HUES6 (cell line): ENCODE results near the gene ARHGEF7.

ENCODE experiments used
- H3K27ac ChIP-seq: 2 replicates; pipeline ENCODE4 v1.7.0; 2013; ENCODE audit warnings: low read depth, mild to moderate bottlenecking, low read length, inconsistent platforms
- H3K27me3 ChIP-seq: 2 replicates; pipeline ENCODE4 v1.6.1; 2013; ENCODE audit warnings: low read length; ENCODE audit not compliant: control insufficient read depth, insufficient read depth
- H3K36me3 ChIP-seq: 2 replicates; pipeline ENCODE4 v1.6.1; 2013; ENCODE audit warnings: low read length; ENCODE audit not compliant: control insufficient read depth, insufficient read depth
- H3K4me1 ChIP-seq: 2 replicates; pipeline ENCODE4 v1.6.1; 2013; ENCODE audit warnings: low read length; ENCODE audit not compliant: control insufficient read depth, insufficient read depth
- H3K4me3 ChIP-seq: 2 replicates; pipeline ENCODE4 v1.5.1; 2013; ENCODE audit warnings: low read depth, low read length
- H3K9ac ChIP-seq: one replicate; pipeline ENCODE4 v1.6.1; 2013; ENCODE audit warnings: mild to moderate bottlenecking, low read length
- H3K9me3 ChIP-seq: 2 replicates; pipeline ENCODE4 v1.6.1; 2013; ENCODE audit warnings: low read depth, low read length; ENCODE audit not compliant: control insufficient read depth, insufficient read depth

Gene ARHGEF7

GRCh38 chr13:111132948-111133347 is 17.8 kb downstream of the ARHGEF7 start:
- Histone ChIP-seq H3K4me1 (no peaks in the 10 kb centered on the region), H3K36me3 (no peaks in the 10 kb centered on the region), H3K4me3 (no peak overlapping the region), H3K27ac (no peak overlapping the region), H3K9ac (no peak overlapping the region), H3K9me3 (no peaks in the 10 kb centered on the region), H3K27me3 (0 out of 2 replicates have a peak, but pooled peaks cover 3% of the 10 kb centered on the region)

DNA sequence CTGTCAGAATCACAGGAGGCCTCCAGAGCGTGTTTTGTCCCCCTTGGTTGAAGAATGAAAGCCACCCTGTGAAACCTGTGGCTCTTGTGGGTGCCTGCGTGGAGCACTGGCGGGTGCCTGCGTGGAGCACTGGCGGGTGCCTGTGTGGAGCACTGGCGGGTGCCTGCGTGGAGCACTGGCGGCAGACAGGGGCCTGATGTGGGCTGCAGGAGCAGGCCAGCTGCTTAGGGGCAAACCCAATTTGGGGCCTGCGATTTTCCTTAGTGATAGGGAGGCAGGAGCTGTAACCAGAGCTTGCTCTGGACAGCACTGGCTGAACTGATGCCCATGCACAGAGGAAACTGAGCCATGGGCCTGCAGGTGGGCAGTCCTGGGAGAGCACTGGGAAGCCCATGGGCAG is 24.3 kb downstream of the ARHGEF7 start:
- H3K27me3 ChIP-seq, result peaks cover 3% of the 10 kb centered on the region; the same call in 1 of the 2 replicates
- no peak overlapping the region for H3K27ac ChIP-seq
- H3K9me3 ChIP-seq, result no peaks in the 10 kb centered on the region
- no peak overlapping the region for H3K4me3 ChIP-seq
- no peaks in the 10 kb centered on the region for H3K36me3 ChIP-seq
- H3K4me1 ChIP-seq, result no peaks in the 10 kb centered on the region
- no peak overlapping the region for H3K9ac ChIP-seq

DNA sequence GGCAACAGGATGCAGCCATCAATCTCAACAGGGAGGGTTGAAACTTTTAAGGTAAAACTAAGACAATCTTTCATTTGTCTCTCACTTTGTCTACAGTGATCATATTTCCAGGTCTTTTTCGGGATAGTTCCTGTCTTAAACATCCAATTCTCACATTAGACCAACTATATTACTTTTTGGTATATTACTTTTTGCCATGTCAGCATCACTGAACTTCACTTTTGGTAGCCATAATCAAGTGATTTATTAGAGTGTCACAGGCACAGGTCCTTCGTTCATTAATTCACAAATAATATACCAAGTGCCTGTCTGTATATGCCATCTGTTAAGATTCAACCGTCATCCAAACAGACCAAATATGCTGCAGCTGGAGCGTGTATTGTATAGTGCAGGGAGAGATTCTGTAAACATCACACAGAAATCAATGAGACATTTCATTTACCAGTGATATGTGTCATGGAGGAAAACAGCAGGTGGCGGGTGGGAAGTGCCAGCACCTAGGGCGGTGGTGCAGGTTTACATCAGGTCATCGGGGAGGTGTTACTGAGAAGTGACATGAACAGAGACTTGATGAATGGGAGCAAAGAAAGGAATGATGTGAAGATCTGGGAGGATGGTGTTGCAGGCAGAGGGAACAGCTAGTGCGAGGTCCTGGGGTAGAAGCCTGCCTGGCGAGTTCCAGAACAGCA is 24.9 kb downstream of the ARHGEF7 start:
- no peak overlapping the region for H3K9ac ChIP-seq
- H3K4me3 ChIP-seq, result no peak overlapping the region
- H3K9me3 ChIP-seq, result no peaks in the 10 kb centered on the region
- H3K27ac ChIP-seq, result no peak overlapping the region
- H3K27me3 ChIP-seq, result peaks cover 3% of the 10 kb centered on the region; the same call in 1 of the 2 replicates
- H3K36me3 ChIP-seq, result no peaks in the 10 kb centered on the region
- no peaks in the 10 kb centered on the region for H3K4me1 ChIP-seq

DNA sequence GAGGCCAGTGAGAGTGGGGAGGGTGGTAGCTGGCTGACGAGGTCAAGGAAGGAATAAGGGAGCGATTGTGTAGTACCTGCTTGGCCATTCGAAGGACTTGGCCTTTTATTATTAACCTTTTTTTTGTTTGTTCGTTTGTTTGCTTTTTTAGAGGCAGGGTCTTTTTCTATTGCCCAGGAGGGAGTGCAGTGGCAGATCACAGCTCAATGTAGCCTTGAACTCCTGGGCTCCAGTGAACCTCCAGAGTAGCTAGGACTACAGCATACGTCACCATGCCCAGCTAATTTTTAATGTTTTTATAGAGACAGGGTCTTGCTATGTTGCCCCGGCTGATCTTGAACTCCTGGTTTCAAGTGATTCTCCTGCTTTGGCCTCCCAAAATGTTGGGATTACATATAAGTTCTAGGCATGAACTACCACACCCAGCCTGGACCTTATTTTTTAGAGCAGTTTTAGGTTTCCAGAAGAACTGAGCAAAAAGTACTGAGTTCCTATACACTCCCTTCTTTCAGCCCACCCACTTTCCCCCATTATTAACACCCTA is 25.5 kb downstream of the ARHGEF7 start:
- H3K4me3 ChIP-seq, result no peak overlapping the region
- no peaks in the 10 kb centered on the region for H3K9me3 ChIP-seq
- peaks cover 3% of the 10 kb centered on the region; the same call in 1 of the 2 replicates for H3K27me3 ChIP-seq
- H3K36me3 ChIP-seq, result no peaks in the 10 kb centered on the region
- no peak overlapping the region for H3K27ac ChIP-seq
- no peaks in the 10 kb centered on the region for H3K4me1 ChIP-seq
- no peak overlapping the region for H3K9ac ChIP-seq

DNA sequence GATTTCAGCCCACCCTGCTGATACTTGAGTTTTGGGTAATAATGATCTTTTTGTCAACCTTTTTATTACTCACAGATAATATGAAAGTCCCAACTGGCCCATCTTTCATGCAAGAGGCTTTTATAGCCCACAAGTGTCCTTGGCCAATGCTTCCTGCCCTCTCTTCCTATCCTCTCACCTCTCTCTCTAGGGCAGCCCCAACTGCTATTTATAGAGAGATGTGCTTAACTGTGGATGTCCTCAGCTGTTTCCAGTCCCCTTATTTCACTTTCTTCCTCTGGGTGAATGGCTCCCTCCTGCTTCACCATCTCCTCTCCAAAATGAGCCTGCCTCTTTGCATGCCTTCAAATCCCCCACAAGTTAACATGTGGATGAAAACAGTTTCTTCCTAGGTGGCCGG is 27.4 kb downstream of the ARHGEF7 start:
- Histone ChIP-seq H3K9ac (no peak overlapping the region), H3K4me3 (no peak overlapping the region), H3K36me3 (no peaks in the 10 kb centered on the region), H3K9me3 (no peaks in the 10 kb centered on the region), H3K27ac (no peak overlapping the region), H3K27me3 (no peaks in the 10 kb centered on the region; the same call in 1 of the 2 replicates), H3K4me1 (no peaks in the 10 kb centered on the region)

- Histone ChIP-seq H3K9ac (no peak overlapping the region), H3K9me3 (no peaks in the 10 kb centered on the region), H3K4me3 (no peak overlapping the region), H3K27ac (no peak overlapping the region), H3K4me1 (no peaks in the 10 kb centered on the region), H3K27me3 (no peaks in the 10 kb centered on the region; the same call in 1 of the 2 replicates), H3K36me3 (no peaks in the 10 kb centered on the region)
Observed at GRCh38 chr13:111143865-111144540, 28.9 kb downstream of the ARHGEF7 start.

DNA sequence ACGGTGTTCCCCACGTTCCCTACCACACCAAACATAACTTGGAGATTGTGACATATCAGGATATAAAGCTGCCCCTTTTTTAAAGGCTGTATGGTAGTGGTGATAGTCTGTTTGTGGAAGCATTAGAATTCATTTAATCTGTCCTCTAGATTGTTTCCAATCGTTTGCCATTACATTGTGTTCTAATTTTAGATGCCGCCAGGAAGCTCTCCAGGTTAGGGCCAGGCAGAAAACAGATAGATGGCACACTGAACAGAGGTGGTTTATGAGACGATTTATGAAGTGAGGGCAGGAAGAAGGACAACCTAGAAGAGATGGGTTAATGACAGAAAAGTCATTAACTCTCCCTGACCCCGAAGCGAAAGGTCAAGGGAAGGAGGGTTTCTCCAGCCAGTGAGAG is 30.0 kb downstream of the ARHGEF7 start:
- H3K36me3 ChIP-seq, result no peaks in the 10 kb centered on the region
- no peak overlapping the region for H3K27ac ChIP-seq
- no peaks in the 10 kb centered on the region for H3K4me1 ChIP-seq
- H3K9ac ChIP-seq, result no peak overlapping the region
- H3K27me3 ChIP-seq, result peaks cover 5% of the 10 kb centered on the region; the same call in 1 of the 2 replicates
- H3K9me3 ChIP-seq, result no peaks in the 10 kb centered on the region
- no peak overlapping the region for H3K4me3 ChIP-seq

GRCh38 chr13:111145506-111145905 is 30.4 kb downstream of the ARHGEF7 start:
- Histone ChIP-seq H3K36me3 (no peaks in the 10 kb centered on the region), H3K4me1 (no peaks in the 10 kb centered on the region), H3K9me3 (no peaks in the 10 kb centered on the region), H3K27me3 (peaks cover 5% of the 10 kb centered on the region; the same call in 1 of the 2 replicates), H3K9ac (no peak overlapping the region), H3K27ac (no peak overlapping the region), H3K4me3 (no peak overlapping the region)

GRCh38 chr13:111152844-111153243 is 37.7 kb downstream of the ARHGEF7 start:
- Histone ChIP-seq H3K36me3 (no peaks in the 10 kb centered on the region), H3K4me3 (peak overlapping the region; percentile 99), H3K27me3 (peaks cover 5% of the 10 kb centered on the region; the same call in 1 of the 2 replicates), H3K9ac (peak overlapping the region; percentile 94), H3K9me3 (no peaks in the 10 kb centered on the region), H3K4me1 (peaks cover 5% of the 10 kb centered on the region), H3K27ac (peak overlapping the region; percentile 96)

DNA sequence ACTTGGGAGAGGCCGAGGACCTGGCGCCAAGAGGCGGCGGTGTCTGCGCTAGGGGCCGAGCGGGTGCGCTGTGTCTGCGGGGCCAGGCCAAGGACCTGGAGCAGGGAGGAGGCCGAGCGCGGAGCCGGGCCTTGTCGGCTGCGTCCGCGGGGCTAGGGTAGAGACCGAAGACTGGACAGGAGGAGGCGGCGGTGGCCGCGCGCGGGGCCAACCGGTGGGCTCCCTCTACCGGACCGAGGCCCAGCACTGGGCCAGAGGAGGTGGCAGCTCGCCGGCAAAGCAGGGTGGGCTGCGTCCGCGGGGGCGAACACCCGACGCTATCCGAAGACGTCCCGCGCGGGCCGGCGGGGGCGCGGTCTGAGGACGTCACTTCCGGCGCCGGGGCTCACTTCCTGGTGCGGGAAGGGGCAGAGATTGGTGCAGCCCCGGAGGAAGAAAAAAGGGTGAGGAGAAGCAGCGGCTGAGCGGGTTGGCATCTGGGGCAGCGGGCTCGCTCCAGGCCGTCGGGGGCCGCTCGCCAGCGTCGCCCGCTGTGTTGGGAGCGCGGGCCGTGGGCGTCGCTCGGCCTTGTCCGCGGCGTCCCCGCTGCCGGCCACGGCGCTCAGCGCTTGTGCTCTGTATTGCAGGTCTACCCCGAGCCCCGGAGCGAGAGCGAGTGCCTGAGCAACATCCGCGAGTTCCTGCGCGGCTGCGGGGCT is 38.3 kb downstream of the ARHGEF7 start:
- Histone ChIP-seq H3K27ac (peak overlapping the region; percentile 96), H3K9ac (peak overlapping the region; percentile 94), H3K4me1 (peaks cover 5% of the 10 kb centered on the region), H3K36me3 (no peaks in the 10 kb centered on the region), H3K27me3 (peaks cover 5% of the 10 kb centered on the region; the same call in 1 of the 2 replicates), H3K9me3 (no peaks in the 10 kb centered on the region), H3K4me3 (peak overlapping the region; percentile 99)
